Astrocyte (in vitro differentiated cells and primary cell): ENCODE results near the gene CDK5RAP1. TPM values are rescaled to one million over a fixed set of nuclear protein-coding genes. Genes with fewer than 3 reads are reported as not detected.

Experiments
- DNase-seq: peaks from one replicate; pipeline ENCODE4 v3.0.0-alpha.2; 2010; ENCODE audit warnings: low read depth
- FAIRE-seq: peaks from 2 replicates; lab custom pipeline; 2011; peaks lifted over from hg19 to GRCh38; lab: Jason Lieb, UNC
- H2AFZ ChIP-seq: 2 replicates; pipeline ENCODE4 v1.6.0; 2012; ENCODE audit warnings: low read depth, low read length, inconsistent platforms
- H3K27ac ChIP-seq: 2 replicates; pipeline ENCODE4 v1.5.1; 2011; ENCODE audit warnings: low read depth, low read length, inconsistent platforms
- H3K27me3 ChIP-seq: 2 replicates; pipeline ENCODE4 v1.6.0; 2011; ENCODE audit warnings: low read length, inconsistent platforms; ENCODE audit not compliant: insufficient read depth
- H3K36me3 ChIP-seq: 2 replicates; pipeline ENCODE4 v1.5.1; 2011; ENCODE audit warnings: low read length, inconsistent platforms; ENCODE audit not compliant: insufficient read depth
- H3K4me1 ChIP-seq: 2 replicates; pipeline ENCODE4 v1.5.1; 2011; ENCODE audit warnings: low read length, inconsistent platforms; ENCODE audit not compliant: insufficient read depth
- H3K4me2 ChIP-seq: 2 replicates; pipeline ENCODE4 v1.6.0; 2012; ENCODE audit warnings: low read length, inconsistent platforms
- H3K4me3 ChIP-seq: 2 replicates; pipeline ENCODE4 v1.5.1; 2011; ENCODE audit warnings: low read depth, mild to moderate bottlenecking, low read length, inconsistent platforms; ENCODE audit not compliant: insufficient read depth
- H3K79me2 ChIP-seq: 2 replicates; pipeline ENCODE4 v1.6.0; 2012; ENCODE audit warnings: mild to moderate bottlenecking, low read length, inconsistent platforms; ENCODE audit not compliant: insufficient read depth
- H3K9ac ChIP-seq: 2 replicates; pipeline ENCODE4 v1.6.0; 2012; ENCODE audit warnings: mild to moderate bottlenecking, low read length, inconsistent platforms
- H3K9me3 ChIP-seq: 2 replicates; pipeline ENCODE4 v1.5.1; 2012; ENCODE audit warnings: low read depth, mild to moderate bottlenecking, low read length, inconsistent platforms; ENCODE audit not compliant: insufficient read depth
- H4K20me1 ChIP-seq: 2 replicates; pipeline ENCODE4 v1.6.0; 2012; ENCODE audit warnings: low read length, inconsistent platforms; ENCODE audit not compliant: insufficient read depth
- H3K27ac Mint-ChIP-seq: one replicate; pipeline ENCODE4 v1.8.0; 2021; ENCODE audit warnings: mild to moderate bottlenecking, mixed read lengths; ENCODE audit not compliant: unreplicated experiment
- H3K27me3 Mint-ChIP-seq: one replicate; pipeline ENCODE4 v1.8.0; 2021; ENCODE audit warnings: low read depth, mixed read lengths; ENCODE audit not compliant: unreplicated experiment
- H3K36me3 Mint-ChIP-seq: one replicate; pipeline ENCODE4 v1.8.0; 2021; ENCODE audit warnings: low read depth, mixed read lengths; ENCODE audit not compliant: unreplicated experiment
- H3K4me1 Mint-ChIP-seq: one replicate; pipeline ENCODE4 v1.8.0; 2021; ENCODE audit warnings: low read depth, mixed read lengths; ENCODE audit not compliant: unreplicated experiment
- H3K4me3 Mint-ChIP-seq: one replicate; pipeline ENCODE4 v1.8.0; 2021; ENCODE audit warnings: mild to moderate bottlenecking, moderate library complexity, mixed read lengths; ENCODE audit not compliant: unreplicated experiment
- H3K9me3 Mint-ChIP-seq: one replicate; pipeline ENCODE4 v1.8.0; 2021; ENCODE audit warnings: mild to moderate bottlenecking, mixed read lengths; ENCODE audit not compliant: unreplicated experiment
- EZH2 ChIP-seq: IDR thresholded peaks from 2 replicates; pipeline ENCODE4 v1.6.1; 2012; ENCODE audit warnings: mild to moderate bottlenecking, low read length, inconsistent platforms; ENCODE audit not compliant: insufficient read depth
- total RNA-seq: library from RNA; stranded (reverse); gene quantifications from 2 replicates; pipeline ENCODE4 v1.2.1, GENCODE V29; 2021
- TF ChIP-seq, protein P1 (sequence below): IDR thresholded peaks from 2 replicates; pipeline ENCODE4 v1.5.1; 2011; ENCODE audit warnings: low read depth, mild to moderate bottlenecking, inconsistent platforms, low read length, moderate library complexity; ENCODE audit not compliant: insufficient read depth

Gene CDK5RAP1
- total RNA-seq, 1 donor from 2014 or later = 29.2 TPM

DNA sequence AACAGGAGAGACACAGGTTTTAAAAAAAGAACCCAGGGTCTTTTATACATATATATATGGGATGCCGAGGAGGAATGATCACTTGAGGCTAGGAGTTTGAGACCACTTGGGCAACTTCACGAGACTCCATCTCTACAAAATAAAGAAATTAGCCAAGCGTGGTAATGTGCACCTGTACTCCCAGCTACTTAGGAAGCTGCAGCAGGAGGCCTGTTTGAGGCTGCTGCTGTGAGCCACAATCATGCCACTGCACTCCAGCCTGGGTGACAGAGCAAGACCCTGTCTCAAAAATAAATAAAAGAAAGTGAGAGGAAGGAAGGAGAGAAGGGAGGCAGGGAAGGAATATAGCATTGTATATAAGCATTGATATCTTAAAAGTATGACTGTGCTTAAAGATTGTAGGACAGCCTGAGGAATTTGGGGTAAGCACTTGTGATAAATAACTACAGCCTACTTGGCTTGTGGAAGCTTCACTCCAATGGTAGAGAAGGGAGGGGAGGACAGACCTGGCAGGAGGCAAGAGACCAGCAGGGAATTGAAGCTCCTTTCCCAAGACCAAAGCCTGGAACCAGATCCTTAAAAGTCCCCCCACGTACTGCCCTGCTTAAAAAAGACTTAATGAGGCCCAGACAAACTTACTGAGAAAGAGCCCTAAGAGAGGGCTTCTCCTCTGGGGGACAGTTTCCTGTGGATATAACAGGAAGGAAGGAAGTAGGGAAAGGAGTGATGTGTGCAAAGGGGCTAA is 44.7 kb upstream of the CDK5RAP1 start:
- H3K36me3 Mint-ChIP-seq = peaks cover 2% of the 10 kb centered on the region
- H3K27ac ChIP-seq = no peak overlapping the region
- no peak overlapping the region for H3K27ac Mint-ChIP-seq
- no peak overlapping the region for H3K4me2 ChIP-seq
- peaks cover 4% of the 10 kb centered on the region for H3K4me1 ChIP-seq
- no peaks in the 10 kb centered on the region for H3K9me3 ChIP-seq
- DNase-seq (no peak), FAIRE-seq (no peak)
- no peaks in the 10 kb centered on the region for H3K36me3 ChIP-seq
- peaks cover 9% of the 10 kb centered on the region for H3K27me3 Mint-ChIP-seq
- no peak overlapping the region for H3K9ac ChIP-seq
- no peaks in the 10 kb centered on the region for H3K9me3 Mint-ChIP-seq
- H3K4me1 Mint-ChIP-seq = peaks cover 3% of the 10 kb centered on the region
- H4K20me1 ChIP-seq = no peaks in the 10 kb centered on the region
- no peaks in the 10 kb centered on the region for H3K79me2 ChIP-seq
- H3K27me3 ChIP-seq = no peaks in the 10 kb centered on the region
- peak overlapping the region; percentile 54 for H3K4me3 Mint-ChIP-seq
- no peak overlapping the region for H3K4me3 ChIP-seq
- TF ChIP-seq EZH2 = no peak
- TF ChIP-seq, protein P1, sequence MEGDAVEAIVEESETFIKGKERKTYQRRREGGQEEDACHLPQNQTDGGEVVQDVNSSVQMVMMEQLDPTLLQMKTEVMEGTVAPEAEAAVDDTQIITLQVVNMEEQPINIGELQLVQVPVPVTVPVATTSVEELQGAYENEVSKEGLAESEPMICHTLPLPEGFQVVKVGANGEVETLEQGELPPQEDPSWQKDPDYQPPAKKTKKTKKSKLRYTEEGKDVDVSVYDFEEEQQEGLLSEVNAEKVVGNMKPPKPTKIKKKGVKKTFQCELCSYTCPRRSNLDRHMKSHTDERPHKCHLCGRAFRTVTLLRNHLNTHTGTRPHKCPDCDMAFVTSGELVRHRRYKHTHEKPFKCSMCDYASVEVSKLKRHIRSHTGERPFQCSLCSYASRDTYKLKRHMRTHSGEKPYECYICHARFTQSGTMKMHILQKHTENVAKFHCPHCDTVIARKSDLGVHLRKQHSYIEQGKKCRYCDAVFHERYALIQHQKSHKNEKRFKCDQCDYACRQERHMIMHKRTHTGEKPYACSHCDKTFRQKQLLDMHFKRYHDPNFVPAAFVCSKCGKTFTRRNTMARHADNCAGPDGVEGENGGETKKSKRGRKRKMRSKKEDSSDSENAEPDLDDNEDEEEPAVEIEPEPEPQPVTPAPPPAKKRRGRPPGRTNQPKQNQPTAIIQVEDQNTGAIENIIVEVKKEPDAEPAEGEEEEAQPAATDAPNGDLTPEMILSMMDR = no peak
- H2AFZ ChIP-seq = no peak overlapping the region

DNA sequence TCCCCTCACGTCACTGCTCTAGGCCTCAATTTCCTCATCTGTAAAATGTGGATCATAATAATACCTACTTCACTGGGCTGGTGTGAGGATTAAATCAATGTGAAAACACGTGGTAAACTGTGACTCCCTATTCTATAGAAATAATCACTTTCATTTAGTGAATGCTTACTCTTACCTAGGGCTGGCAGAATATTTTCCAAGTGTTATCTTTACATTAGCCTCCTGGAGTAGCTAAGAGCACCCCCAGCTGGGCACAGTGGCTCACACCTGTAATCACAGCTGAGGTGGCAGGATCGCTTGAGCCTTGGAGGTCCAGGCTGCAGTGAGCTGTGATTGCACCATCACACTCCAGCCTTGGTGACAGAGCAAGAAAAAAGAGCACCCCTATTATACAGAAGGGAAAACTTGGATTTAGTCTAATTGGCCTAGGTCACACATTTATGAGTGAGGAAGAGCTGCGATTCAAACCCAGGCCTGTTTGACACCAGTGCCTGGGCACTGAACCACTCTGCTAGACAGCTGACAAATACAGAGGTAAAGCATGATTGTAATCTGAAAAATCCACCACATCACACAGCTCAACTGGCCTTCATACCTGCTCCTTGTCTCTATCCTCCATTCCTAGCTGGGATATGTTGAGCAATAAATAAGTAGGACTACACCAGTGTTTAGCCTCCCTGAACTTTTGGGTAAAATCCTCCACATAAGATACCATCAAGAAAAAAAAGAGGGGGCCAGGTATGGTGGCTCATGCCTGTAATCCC is 43.7 kb upstream of the CDK5RAP1 start:
- Histone ChIP-seq H3K27me3 (no peaks in the 10 kb centered on the region), H3K9me3 (no peaks in the 10 kb centered on the region), H3K36me3 (no peaks in the 10 kb centered on the region), H3K27ac (no peak overlapping the region), H3K4me2 (peak overlapping the region; percentile 91), H3K79me2 (no peaks in the 10 kb centered on the region), H3K9ac (no peak overlapping the region), H2AFZ (no peak overlapping the region), H3K4me3 (peak overlapping the region; percentile 31), H4K20me1 (no peaks in the 10 kb centered on the region), H3K4me1 (peaks cover 4% of the 10 kb centered on the region)
- H3K4me3 Mint-ChIP-seq = peak overlapping the region; percentile 86
- H3K36me3 Mint-ChIP-seq = peaks cover 2% of the 10 kb centered on the region
- peaks cover 4% of the 10 kb centered on the region for H3K4me1 Mint-ChIP-seq
- FAIRE-seq = no peak
- H3K9me3 Mint-ChIP-seq = no peaks in the 10 kb centered on the region
- TF ChIP-seq EZH2 = no peak
- TF ChIP-seq, protein P1 = no peak
- H3K27ac Mint-ChIP-seq = no peak overlapping the region
- peaks cover 9% of the 10 kb centered on the region for H3K27me3 Mint-ChIP-seq
- DNase-seq = no peak
